PC-9 (cell line): ENCODE data around the gene MAP2K4. TPM values are rescaled to one million over a fixed set of nuclear protein-coding genes. Genes with fewer than 3 reads are reported as not detected.

Source experiments
- BruUV-seq: library from RNA; stranded (reverse); fragments of 400-500 nt; replicated peaks from 2 replicates; lab custom pipeline; 2021; lab: Mats Ljungman, UMichigan
- CTCF ChIA-PET: fragments of 300-600 bp; sonication (Branson Sonifier 250); formaldehyde crosslinking; loops from one replicate; lab custom pipeline; 2022; ENCODE audit warnings: antibody characterized with exemption; lab: Charles Lee
- POLR2A ChIA-PET: fragments of 300-600 bp; sonication (Branson Sonifier 250); formaldehyde crosslinking; loops from one replicate; lab custom pipeline; 2022; ENCODE audit warnings: antibody characterized with exemption; ENCODE audit not compliant: unreplicated experiment; lab: Charles Lee
- DNase-seq, 2 experiments: peaks; one replicate each; pipeline versions ENCODE4 v3.0.0 to v3.0.0-alpha.2; 2015 to 2022; ENCODE audit warnings: mixed read lengths in 1 of 2
- H2AFZ ChIP-seq: fragments of 200-600 bp; sonication (generic); 2 replicates; pipeline ENCODE4 v1.8.1; 2017; ENCODE audit warnings: antibody characterized with exemption
- H3F3A ChIP-seq: fragments of 200-600 bp; sonication (generic); 2 replicates; pipeline ENCODE4 v1.8.1; 2017; ENCODE audit warnings: antibody characterized with exemption, mild to moderate bottlenecking, low read depth; ENCODE audit not compliant: insufficient read depth
- H3K27ac ChIP-seq: fragments of 200-600 bp; sonication (generic); 2 replicates; pipeline ENCODE4 v1.6.1; 2016; ENCODE audit warnings: mixed run types
- H3K27me3 ChIP-seq: fragments of 200-600 bp; sonication (generic); 2 replicates; pipeline ENCODE4 v1.6.1; 2016; ENCODE audit warnings: low read depth, mixed run types; ENCODE audit not compliant: insufficient read depth
- H3K36me3 ChIP-seq: fragments of 200-600 bp; sonication (generic); 2 replicates; pipeline ENCODE4 v1.6.1; 2016; ENCODE audit warnings: low read depth, mixed run types
- H3K4me1 ChIP-seq: fragments of 200-600 bp; sonication (generic); replicated peaks from 2 replicates; pipeline ENCODE4 v1.6.1; 2016; ENCODE audit warnings: mixed run types; ENCODE audit not compliant: insufficient read depth
- H3K4me2 ChIP-seq: fragments of 200-600 bp; sonication (generic); 2 replicates; pipeline ENCODE4 v1.6.1; 2017; ENCODE audit warnings: mixed run types
- H3K4me3 ChIP-seq: fragments of 200-600 bp; sonication (generic); 2 replicates; pipeline ENCODE4 v1.6.1; 2016; ENCODE audit warnings: mixed run types
- H3K79me2 ChIP-seq: fragments of 200-600 bp; sonication (generic); 2 replicates; pipeline ENCODE4 v1.6.1; 2017; ENCODE audit warnings: low read depth, mixed run types
- H3K9me2 ChIP-seq: fragments of 200-600 bp; sonication (generic); 2 replicates; pipeline ENCODE4 v1.8.1; 2017; ENCODE audit warnings: mild to moderate bottlenecking; ENCODE audit not compliant: insufficient read depth
- H3K9me3 ChIP-seq: fragments of 200-600 bp; sonication (generic); 2 replicates; pipeline ENCODE4 v1.8.1; 2016; ENCODE audit warnings: low read depth; ENCODE audit not compliant: insufficient read depth
- H4K20me1 ChIP-seq: fragments of 200-600 bp; sonication (generic); 2 replicates; pipeline ENCODE4 v1.8.1; 2017; ENCODE audit not compliant: insufficient read depth
- EZH2 ChIP-seq: fragments of 200-600 bp; sonication (generic); IDR thresholded peaks from 2 replicates; pipeline ENCODE4 v1.8.0; 2017; ENCODE audit warnings: antibody characterized with exemption, low read depth
- intact Hi-C: fragments of 100-400 bp; cut with micrococcal nuclease; formaldehyde crosslinking; loops from one replicate; pipeline ENCODE4 v1.10.0; 2022; ENCODE audit not compliant: unreplicated experiment
- total RNA-seq: library from RNA; stranded (reverse); gene quantifications from 2 replicates; pipeline ENCODE4 v1.2.3, GENCODE V29; 2021
- TF ChIP-seq, protein P1 (sequence below): fragments of 200-600 bp; sonication (generic); conservative IDR thresholded peaks from 2 replicates; pipeline ENCODE4 v1.6.1; 2017; ENCODE audit warnings: mixed run types, antibody characterized with exemption, mild to moderate bottlenecking, moderate library complexity

MAP2K4 gene
- total RNA-seq, 1 experiment from 2014 or later: 44.3 TPM

DNA sequence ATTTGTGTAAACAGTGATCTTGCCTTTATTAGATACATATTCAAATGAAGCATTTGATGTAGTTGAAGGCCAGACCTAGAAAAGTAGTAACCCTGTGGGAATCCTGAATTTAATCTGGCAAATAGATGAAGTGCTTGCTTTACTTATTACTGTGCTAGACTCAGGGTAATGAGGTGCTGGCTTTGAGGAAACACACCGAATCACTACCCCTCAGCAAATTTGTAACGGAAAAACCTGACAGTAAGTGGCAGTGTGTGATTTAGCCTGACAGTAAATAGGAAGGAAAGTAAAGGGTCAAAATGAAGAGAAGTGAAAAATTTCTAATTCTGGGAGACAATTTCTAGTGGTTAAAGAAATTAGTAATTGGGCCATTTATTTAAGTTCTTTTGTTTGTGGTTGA lies 90.2 kb downstream of the MAP2K4 start:
- Histone ChIP-seq H3K79me2 (no peaks in the 10 kb centered on the region), H3K9me2 (no peaks in the 10 kb centered on the region), H4K20me1 (0 out of 2 replicates have a peak, but pooled peaks cover 3% of the 10 kb centered on the region), H2AFZ (no peak overlapping the region), H3F3A (no peaks in the 10 kb centered on the region), H3K4me1 (no peaks in the 10 kb centered on the region), H3K9me3 (no peaks in the 10 kb centered on the region), H3K27me3 (no peaks in the 10 kb centered on the region), H3K36me3 (no peaks in the 10 kb centered on the region), H3K4me3 (no peak overlapping the region), H3K27ac (no peak overlapping the region), H3K4me2 (no peak overlapping the region)
- no peak for TF ChIP-seq EZH2
- TF ChIP-seq, protein P1, sequence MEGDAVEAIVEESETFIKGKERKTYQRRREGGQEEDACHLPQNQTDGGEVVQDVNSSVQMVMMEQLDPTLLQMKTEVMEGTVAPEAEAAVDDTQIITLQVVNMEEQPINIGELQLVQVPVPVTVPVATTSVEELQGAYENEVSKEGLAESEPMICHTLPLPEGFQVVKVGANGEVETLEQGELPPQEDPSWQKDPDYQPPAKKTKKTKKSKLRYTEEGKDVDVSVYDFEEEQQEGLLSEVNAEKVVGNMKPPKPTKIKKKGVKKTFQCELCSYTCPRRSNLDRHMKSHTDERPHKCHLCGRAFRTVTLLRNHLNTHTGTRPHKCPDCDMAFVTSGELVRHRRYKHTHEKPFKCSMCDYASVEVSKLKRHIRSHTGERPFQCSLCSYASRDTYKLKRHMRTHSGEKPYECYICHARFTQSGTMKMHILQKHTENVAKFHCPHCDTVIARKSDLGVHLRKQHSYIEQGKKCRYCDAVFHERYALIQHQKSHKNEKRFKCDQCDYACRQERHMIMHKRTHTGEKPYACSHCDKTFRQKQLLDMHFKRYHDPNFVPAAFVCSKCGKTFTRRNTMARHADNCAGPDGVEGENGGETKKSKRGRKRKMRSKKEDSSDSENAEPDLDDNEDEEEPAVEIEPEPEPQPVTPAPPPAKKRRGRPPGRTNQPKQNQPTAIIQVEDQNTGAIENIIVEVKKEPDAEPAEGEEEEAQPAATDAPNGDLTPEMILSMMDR: no peak
- intact Hi-C loops: no loop called here
- no TSS peak for BruUV-seq
- POLR2A ChIA-PET: no interaction called here
- CTCF ChIA-PET: no interaction called here
- DNase-seq: no peak

DNA sequence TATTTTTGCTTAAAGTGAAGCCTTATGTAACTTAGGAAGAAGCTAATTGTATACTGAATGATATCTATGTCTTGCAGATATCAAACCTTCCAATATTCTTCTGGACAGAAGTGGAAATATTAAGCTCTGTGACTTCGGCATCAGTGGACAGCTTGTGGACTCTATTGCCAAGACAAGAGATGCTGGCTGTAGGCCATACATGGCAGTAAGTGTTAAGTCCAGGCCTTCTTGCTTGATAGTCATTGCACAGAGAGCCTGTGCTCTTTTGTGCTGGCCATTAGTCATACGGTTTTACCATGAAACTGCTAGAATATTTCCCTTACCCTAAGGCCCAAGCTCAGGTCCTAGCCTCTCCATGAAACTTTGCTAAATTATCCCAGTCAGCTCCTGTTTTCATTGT lies 92.5 kb downstream of the MAP2K4 start:
- H3K4me1 ChIP-seq: no peaks in the 10 kb centered on the region
- H3F3A ChIP-seq: no peaks in the 10 kb centered on the region
- no peaks in the 10 kb centered on the region for H4K20me1 ChIP-seq
- no peak for DNase-seq
- intact Hi-C loops: no loop called here
- CTCF ChIA-PET: no interaction called here
- no peaks in the 10 kb centered on the region for H3K36me3 ChIP-seq
- no peaks in the 10 kb centered on the region for H3K27me3 ChIP-seq
- TF ChIP-seq, protein P1: no peak
- no peak for TF ChIP-seq EZH2
- POLR2A ChIA-PET: no interaction called here
- no TSS peak for BruUV-seq
- no peaks in the 10 kb centered on the region for H3K79me2 ChIP-seq
- no peak overlapping the region for H3K4me2 ChIP-seq
- no peaks in the 10 kb centered on the region for H3K9me3 ChIP-seq
- H3K27ac ChIP-seq: no peak overlapping the region
- no peaks in the 10 kb centered on the region for H3K9me2 ChIP-seq
- H2AFZ ChIP-seq: no peak overlapping the region
- no peak overlapping the region for H3K4me3 ChIP-seq

GRCh38 chr17:12114686-12115418 lies 94.2 kb downstream of the MAP2K4 start:
- no peaks in the 10 kb centered on the region for H3K4me1 ChIP-seq
- H3F3A ChIP-seq: no peaks in the 10 kb centered on the region
- ChIA-PET CTCF (no interaction called here), POLR2A (no interaction called here)
- no peak overlapping the region for H3K4me2 ChIP-seq
- no peaks in the 10 kb centered on the region for H3K79me2 ChIP-seq
- no peak overlapping the region for H3K27ac ChIP-seq
- H3K9me2 ChIP-seq: no peaks in the 10 kb centered on the region
- no peak for DNase-seq
- TF ChIP-seq, protein P1: no peak
- TF ChIP-seq EZH2: no peak
- no peaks in the 10 kb centered on the region for H3K9me3 ChIP-seq
- intact Hi-C loops: no loop called here
- H3K27me3 ChIP-seq: no peaks in the 10 kb centered on the region
- no TSS peak for BruUV-seq
- H3K36me3 ChIP-seq: no peaks in the 10 kb centered on the region
- H2AFZ ChIP-seq: no peak overlapping the region
- H4K20me1 ChIP-seq: no peaks in the 10 kb centered on the region
- H3K4me3 ChIP-seq: no peak overlapping the region
